Central memory CD8-positive, alpha-beta T cell (primary cell): ENCODE results near the gene EFCAB8.
"Not testable (repeated sequence)": the region's sequence is repeated elsewhere in the genome, so short reads cannot be mapped to it uniquely, and the experiment has no call there.

Source experiments
- ATAC-seq: fragments of 150-1000 bp; cut with Tn5 transposase; replicated peaks from 2 replicates; pipeline ENCODE4 v1.10.0; 2022; ENCODE audit warnings: mild to moderate bottlenecking, moderate FRiP score, moderate number of reproducible peaks; ENCODE audit not compliant: poor library complexity, severe bottlenecking; ENCODE audit errors: extremely low read depth
- DNase-seq, 2 donors: peaks; one replicate each; pipeline ENCODE4 v3.0.0; 2021; ENCODE audit warnings: low spot score in 2 of 2
- H3K27ac Mint-ChIP-seq: one replicate; pipeline ENCODE4 v1.8.0; 2022; ENCODE audit warnings: low read depth, mild to moderate bottlenecking, moderate library complexity, mixed read lengths
- H3K27me3 Mint-ChIP-seq: one replicate; pipeline ENCODE4 v1.8.0; 2022; ENCODE audit warnings: mixed read lengths
- H3K36me3 Mint-ChIP-seq: one replicate; pipeline ENCODE4 v1.8.0; 2022; ENCODE audit warnings: mild to moderate bottlenecking, moderate library complexity, mixed read lengths; ENCODE audit not compliant: insufficient read depth
- H3K4me1 Mint-ChIP-seq: one replicate; pipeline ENCODE4 v1.8.0; 2022; ENCODE audit warnings: mixed read lengths
- H3K4me3 Mint-ChIP-seq: one replicate; pipeline ENCODE4 v1.8.0; 2022; ENCODE audit warnings: mild to moderate bottlenecking, moderate library complexity, mixed read lengths
- H3K9me3 Mint-ChIP-seq: one replicate; pipeline ENCODE4 v1.8.0; 2022; ENCODE audit warnings: mixed read lengths

Gene EFCAB8

DNA sequence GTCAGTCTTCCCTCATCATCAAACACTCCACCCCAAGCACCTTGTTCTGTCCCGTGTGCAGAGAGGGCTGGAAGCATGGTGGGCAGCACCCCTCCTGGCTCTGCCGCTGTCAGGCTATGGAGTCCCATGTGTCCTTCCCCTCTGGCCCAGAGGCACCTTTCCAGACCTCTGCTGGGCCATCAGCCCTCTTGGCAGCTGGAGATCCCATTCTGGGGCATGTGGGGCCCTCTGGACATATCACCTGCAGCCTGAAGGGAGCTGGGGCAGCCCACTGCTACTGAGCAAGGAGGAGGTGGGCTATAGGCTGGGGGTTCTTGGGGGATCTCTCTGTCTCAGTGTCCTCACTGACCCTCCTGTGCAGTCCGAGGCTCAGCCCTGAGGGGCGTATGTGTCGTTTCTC is 103.3 kb downstream of the EFCAB8 start:
- Mint-ChIP-seq H3K27me3 (no peaks in the 10 kb centered on the region), H3K27ac (peak overlapping the region; percentile 74), H3K4me1 (peaks cover 38% of the 10 kb centered on the region), H3K9me3 (peaks cover 10% of the 10 kb centered on the region), H3K36me3 (peaks cover 3% of the 10 kb centered on the region), H3K4me3 (no peak overlapping the region)
- no peak for DNase-seq
- ATAC-seq = no peak

DNA sequence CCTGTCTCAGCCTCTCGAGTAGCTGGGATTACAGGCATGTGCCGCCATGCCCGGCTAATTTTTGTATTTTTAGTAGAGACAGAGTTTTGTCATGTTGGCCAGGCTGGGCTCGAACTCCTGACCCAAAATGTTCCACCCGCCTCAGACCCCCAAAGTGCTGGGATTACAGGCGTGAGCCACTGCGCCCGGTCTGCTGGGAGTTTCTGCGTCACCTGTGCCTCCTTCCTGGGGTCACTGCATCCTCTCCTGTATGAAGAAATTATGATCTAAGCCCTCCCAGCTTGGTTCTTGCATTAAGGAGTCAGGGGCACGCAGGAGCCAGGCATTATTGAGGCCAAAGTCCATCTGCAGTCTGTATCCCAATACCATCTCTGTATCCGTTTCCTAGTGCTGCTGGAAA is 103.9 kb downstream of the EFCAB8 start:
- ATAC-seq, H3K9me3 Mint-ChIP-seq, H3K4me3 Mint-ChIP-seq, DNase-seq, H3K36me3 Mint-ChIP-seq, H3K27me3 Mint-ChIP-seq: not testable (repeated sequence)
- H3K4me1 Mint-ChIP-seq = peaks cover 44% of the 10 kb centered on the region
- H3K27ac Mint-ChIP-seq = peak overlapping the region; percentile 74

DNA sequence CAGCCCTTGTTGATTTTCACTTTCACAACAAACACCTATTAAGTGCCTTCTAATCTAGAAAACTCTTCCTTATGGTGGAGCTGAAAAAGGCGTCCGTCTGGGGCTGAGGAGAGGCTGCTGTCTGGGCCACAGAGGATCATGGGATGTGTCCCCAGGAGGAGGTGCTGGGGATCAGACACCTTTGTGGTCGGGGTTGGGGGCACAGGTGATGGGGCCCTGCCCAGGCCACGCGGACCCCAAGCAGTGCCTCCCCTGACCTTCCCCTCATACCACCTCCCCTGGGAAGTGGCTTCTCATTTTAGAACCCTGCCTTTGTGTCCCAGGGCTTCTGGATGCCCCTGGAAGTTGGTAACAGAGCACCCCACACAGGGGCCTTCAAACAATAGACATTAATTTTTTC is 104.5 kb downstream of the EFCAB8 start:
- peaks cover 49% of the 10 kb centered on the region for H3K4me1 Mint-ChIP-seq
- no peak overlapping the region for H3K4me3 Mint-ChIP-seq
- peak overlapping the region; percentile 50 for H3K27ac Mint-ChIP-seq
- ATAC-seq (no peak), DNase-seq (peak; percentile 5 to 10)
- peaks cover 2% of the 10 kb centered on the region for H3K9me3 Mint-ChIP-seq
- no peaks in the 10 kb centered on the region for H3K27me3 Mint-ChIP-seq
- peaks cover 12% of the 10 kb centered on the region for H3K36me3 Mint-ChIP-seq

DNA sequence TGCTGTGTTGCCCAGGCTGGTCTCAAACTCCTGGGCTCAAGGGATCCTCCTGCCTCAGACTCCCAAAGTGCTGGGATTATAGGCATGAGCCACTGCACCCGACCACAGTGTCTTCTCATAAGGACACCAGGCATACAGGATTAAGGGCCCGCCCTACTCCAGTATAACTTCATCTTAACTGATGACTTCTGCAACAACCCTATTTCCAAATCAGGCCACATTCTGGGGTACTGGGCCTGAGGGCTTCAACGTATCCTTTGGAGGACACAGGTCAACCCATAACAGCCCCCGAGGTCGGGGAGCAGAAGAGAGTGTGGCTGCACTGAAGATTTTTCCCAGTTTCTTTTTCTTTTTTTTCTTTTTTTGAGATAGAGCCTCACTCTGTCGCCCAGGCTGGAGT is 105.9 kb downstream of the EFCAB8 start:
- DNase-seq = no peak
- Mint-ChIP-seq H3K36me3 (peaks cover 14% of the 10 kb centered on the region), H3K4me3 (no peak overlapping the region), H3K4me1 (peaks cover 61% of the 10 kb centered on the region), H3K9me3 (no peaks in the 10 kb centered on the region), H3K27me3 (no peaks in the 10 kb centered on the region), H3K27ac (no peak overlapping the region)
- ATAC-seq = no peak

DNA sequence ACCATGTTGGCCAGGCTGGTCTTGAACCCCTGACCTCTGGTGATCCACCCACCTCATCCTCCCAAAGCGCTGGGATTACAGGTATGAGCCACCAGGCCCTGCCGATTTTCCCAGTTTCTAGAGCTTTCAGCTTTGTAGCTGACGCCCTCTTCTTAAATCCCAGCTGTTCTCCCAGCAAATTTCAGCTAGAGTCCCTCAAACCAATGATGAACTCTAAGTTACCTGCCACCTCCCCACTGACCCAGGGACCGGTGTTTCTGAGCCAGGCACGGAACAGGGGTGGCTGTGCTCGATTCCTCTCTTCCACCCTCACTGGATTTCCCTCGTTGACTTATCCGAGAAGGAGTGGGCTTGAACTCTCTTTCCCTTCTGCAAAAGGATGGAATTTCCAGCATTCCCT is 106.4 kb downstream of the EFCAB8 start:
- Mint-ChIP-seq H3K4me1 (peaks cover 67% of the 10 kb centered on the region), H3K36me3 (peaks cover 14% of the 10 kb centered on the region), H3K9me3 (no peaks in the 10 kb centered on the region), H3K4me3 (peak overlapping the region; percentile 18), H3K27ac (peak overlapping the region; percentile 99), H3K27me3 (no peaks in the 10 kb centered on the region)
- DNase-seq (peak in 1 of 2 donors; percentile 9), ATAC-seq (no peak)

DNA sequence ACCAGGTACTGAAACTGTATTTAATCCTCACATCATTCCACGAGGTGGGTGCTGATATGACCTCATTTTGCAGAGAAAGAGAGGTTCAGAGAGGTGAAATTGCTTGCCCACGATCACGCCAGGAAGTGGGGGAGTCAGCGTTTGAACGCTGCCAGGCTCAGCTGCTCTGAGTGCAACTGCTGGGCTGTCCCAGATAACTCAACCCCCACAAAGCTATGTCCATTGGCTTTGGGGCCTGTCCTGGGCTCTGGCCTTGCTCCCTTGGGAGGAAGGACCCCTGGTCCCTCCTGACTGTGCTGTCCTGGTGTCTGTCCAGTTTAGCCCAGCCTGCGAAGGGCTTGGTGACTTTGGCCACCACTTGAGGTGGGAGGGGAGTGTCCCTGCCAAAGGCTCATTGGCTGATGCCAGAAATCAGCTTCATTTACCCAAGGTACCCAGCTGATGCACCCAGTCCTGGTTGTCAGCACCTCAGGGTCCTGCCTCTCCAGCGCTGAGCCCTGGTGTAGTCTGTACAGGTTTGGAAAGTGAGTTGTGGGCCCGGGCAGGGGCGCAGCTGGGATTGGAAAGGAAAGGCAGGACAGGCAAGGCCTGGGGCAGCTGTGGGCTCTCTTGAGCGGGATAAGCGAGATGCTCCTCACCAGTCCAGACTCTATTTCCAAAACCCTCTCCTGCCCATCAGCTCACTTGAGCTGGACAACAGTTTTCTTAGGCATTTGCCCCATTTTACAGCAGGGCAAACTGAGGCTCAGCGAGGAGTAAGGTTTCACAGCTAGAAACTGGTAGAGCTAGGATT is 107.1 kb downstream of the EFCAB8 start:
- Mint-ChIP-seq H3K27ac (peak overlapping the region; percentile 99), H3K4me3 (peak overlapping the region; percentile 18), H3K9me3 (no peaks in the 10 kb centered on the region), H3K4me1 (peaks cover 69% of the 10 kb centered on the region), H3K36me3 (peaks cover 15% of the 10 kb centered on the region), H3K27me3 (no peaks in the 10 kb centered on the region)
- ATAC-seq = peak; percentile 19
- peak; percentile 13 to 30 for DNase-seq

DNA sequence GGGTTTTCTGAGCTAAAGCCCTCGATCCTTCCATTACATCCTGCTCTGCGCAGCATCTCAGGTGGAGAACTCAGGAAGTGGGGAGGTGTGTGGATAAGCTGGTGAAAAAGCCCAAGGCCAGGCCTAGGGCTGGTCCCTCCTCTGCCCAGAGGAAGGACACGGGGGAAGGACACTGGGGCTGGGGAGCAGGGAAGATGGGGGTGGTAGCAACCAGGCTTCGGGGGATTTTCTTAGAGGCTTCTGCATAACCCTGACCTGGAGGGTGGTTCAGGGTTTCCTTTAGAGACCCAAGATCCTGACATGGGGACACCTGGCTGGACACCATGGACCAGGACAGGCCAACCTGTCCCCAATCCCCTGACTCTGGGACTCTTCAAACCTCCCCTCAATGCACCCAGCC is 107.7 kb downstream of the EFCAB8 start:
- Mint-ChIP-seq H3K4me3 (peak overlapping the region; percentile 18), H3K36me3 (peaks cover 15% of the 10 kb centered on the region), H3K27me3 (no peaks in the 10 kb centered on the region), H3K9me3 (no peaks in the 10 kb centered on the region), H3K27ac (peak overlapping the region; percentile 99), H3K4me1 (peaks cover 66% of the 10 kb centered on the region)
- ATAC-seq (no peak), DNase-seq (peak; percentile 8 to 10)

DNA sequence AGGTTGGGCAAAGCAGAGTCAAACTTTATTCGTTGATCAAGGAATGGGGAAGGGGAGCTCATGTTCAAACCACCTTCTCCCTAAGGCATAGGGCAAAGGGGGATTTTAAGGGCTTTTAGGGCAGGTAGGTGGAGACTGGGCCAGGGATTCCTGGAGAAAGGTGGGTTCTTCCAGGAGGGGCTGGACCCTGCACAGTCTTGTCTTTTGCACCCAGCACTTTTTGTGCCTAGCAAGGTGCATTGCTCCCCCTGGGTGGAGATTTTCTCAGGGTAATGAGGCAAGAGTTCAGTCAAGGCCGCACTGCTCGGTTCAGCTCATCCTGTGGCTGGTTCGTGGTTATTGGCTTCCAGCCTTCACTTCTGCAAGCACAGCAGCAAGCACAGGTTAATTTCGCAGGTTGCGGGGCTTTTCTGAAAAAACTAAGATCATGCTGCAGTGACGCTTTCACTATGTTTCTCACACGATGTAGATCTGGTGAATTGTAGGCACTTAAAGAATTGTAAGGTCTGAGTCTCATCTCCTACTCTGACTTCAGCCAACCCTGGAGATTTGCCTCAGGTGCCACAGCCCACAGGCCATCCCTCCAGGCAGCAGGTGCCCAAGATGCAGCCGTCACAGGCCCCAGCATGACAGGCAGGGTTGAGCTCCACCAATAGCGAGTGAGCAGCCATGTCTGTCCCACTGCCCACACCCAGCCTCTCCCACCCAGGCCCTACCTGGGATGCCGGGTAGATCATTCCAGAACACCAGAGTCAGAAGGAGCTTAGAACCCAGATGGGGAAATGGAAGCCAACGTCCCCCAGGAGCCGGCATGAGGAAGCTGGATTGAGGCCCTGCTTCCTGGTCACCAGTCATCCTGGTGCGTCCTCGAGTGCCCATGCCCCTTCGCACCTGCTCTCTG is 108.4 kb downstream of the EFCAB8 start:
- H3K36me3 Mint-ChIP-seq = peaks cover 17% of the 10 kb centered on the region
- H3K4me1 Mint-ChIP-seq = peaks cover 59% of the 10 kb centered on the region
- H3K4me3 Mint-ChIP-seq = peak overlapping the region; percentile 52
- no peaks in the 10 kb centered on the region for H3K9me3 Mint-ChIP-seq
- no peaks in the 10 kb centered on the region for H3K27me3 Mint-ChIP-seq
- peak overlapping the region; percentile 99 for H3K27ac Mint-ChIP-seq
- peak; percentile 43 for ATAC-seq
- peak; percentile 33 to 72 for DNase-seq

DNA sequence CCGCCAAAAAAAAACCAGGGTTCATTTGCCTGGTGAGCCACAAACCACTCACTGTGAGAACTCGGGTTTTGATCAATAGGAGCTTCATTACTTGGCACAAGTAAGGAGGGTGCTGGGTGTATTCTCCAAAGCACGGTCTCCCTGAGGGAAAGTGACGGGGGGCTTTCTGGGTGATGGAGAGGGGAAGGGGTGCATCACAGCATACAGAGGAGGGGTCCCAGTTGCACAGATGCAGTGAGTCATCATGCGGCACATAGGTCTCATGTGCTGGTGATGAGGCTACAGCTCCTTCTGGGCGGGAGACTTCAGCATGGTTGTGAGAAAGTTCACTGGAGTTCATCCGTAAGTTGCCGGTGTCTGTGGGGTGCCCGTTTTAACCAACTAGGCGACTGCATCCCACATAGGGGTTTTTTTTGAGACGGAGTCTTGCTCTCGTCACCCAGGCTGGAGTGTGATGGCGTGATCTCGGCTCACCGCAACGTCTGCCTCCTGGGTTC is 109.3 kb downstream of the EFCAB8 start:
- ATAC-seq (peak; percentile 48), DNase-seq (peak; percentile 33 to 80)
- peaks cover 59% of the 10 kb centered on the region for H3K4me1 Mint-ChIP-seq
- H3K4me3 Mint-ChIP-seq = peak overlapping the region; percentile 52
- H3K36me3 Mint-ChIP-seq = peaks cover 19% of the 10 kb centered on the region
- H3K27ac Mint-ChIP-seq = peak overlapping the region; percentile 99
- H3K9me3 Mint-ChIP-seq = no peaks in the 10 kb centered on the region
- H3K27me3 Mint-ChIP-seq = no peaks in the 10 kb centered on the region

DNA sequence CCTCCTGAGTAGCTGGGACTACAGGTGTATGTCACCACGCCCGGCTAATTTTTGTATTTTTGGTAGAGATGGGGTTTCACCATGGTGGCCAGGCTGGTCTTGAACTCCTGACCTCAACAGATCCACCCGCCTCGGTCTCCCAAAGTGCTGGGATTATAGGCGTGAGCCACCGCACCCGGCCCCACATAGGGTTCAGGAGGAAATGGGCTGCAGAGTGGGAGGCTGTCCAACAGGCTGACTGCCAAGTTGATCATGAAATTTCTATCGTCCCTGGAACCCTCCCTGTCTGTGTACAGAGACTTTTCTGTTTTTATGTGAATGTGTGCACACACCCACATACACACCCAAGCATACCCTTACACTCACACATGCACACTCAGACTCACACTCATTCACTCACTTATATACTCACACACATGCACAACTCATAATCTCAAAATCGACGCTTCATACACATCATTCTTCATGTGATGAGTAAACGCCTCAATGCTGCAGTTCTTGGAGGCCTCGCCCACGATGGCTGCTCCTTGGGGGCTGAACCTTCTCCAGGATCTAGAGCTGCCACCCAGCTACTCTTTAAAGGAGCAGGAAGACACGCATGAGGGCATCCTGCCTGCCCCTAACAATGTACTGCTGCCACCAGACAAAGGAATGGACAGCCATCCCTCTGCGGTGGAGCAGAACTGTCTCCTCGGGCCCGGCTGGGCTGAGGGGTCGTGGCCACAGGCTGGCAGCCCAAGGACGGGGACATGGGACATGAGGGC is 109.9 kb downstream of the EFCAB8 start:
- Mint-ChIP-seq H3K4me3 (peak overlapping the region; percentile 52), H3K27ac (peak overlapping the region; percentile 99)
- DNase-seq = peak; percentile 7 to 11

DNA sequence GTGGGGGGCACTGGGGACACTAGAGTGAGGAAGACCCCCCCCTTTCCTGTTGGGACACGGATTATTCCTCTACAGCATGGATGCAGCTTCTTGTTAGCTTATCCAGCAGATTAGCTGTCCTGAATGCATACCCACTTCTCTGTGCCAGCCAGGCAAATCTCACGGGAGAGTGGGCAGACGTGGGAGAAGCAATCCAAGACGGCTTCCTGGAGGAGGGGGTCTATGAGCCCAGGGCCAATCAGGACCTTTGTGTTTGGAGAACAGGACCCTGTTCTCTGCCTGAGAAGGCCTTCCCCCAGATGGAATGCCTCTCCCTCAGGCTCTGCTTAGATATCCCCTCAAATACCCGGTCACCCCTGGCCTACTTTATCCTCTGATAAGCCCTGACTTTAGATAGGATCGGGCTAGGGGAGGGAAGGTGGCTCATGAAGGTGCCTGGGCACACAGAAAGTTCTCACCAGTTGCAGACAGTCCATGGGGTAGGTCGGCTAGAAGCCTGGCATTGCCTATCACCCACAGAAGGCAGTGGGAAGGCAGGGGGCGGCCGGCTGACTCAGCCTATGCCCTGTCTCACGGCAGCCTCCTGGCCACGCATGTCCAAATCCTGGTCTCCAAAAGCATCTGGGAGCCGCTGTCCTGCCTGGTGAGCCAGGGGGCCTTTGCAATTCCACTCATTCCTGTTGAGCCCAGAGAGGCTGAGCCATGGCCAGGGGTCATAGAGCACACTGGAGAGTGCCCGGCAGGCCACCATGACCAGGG is 110.8 kb downstream of the EFCAB8 start:
- no peaks in the 10 kb centered on the region for H3K27me3 Mint-ChIP-seq
- peak overlapping the region; percentile 52 for H3K4me3 Mint-ChIP-seq
- DNase-seq (peak; percentile 6 to 11), ATAC-seq (no peak)
- H3K36me3 Mint-ChIP-seq = peaks cover 20% of the 10 kb centered on the region
- H3K27ac Mint-ChIP-seq = peak overlapping the region; percentile 99
- H3K4me1 Mint-ChIP-seq = peaks cover 58% of the 10 kb centered on the region
- H3K9me3 Mint-ChIP-seq = no peaks in the 10 kb centered on the region

More for the DNA sequence above, 109.9 kb downstream of the EFCAB8 start:
- Mint-ChIP-seq H3K36me3 (peaks cover 20% of the 10 kb centered on the region), H3K4me1 (peaks cover 56% of the 10 kb centered on the region), H3K9me3 (no peaks in the 10 kb centered on the region), H3K27me3 (no peaks in the 10 kb centered on the region)
- ATAC-seq = no peak
